Upper lobe of right lung (tissue), 1 donor: ENCODE data around the gene FAM83B. TPM values are rescaled to one million over a fixed set of nuclear protein-coding genes. Genes with fewer than 3 reads are reported as not detected.
"Not testable (repeated sequence)": the region's sequence is repeated elsewhere in the genome, so short reads cannot be mapped to it uniquely, and the experiment has no call there.

Source experiments
- ATAC-seq: fragments of 200-7000 bp; cut with Tn5 transposase; one replicate; pipeline ENCODE4 v1.9.1; 2020; ENCODE audit warnings: mild to moderate bottlenecking, moderate library complexity
- DNase-seq: peaks from one replicate; pipeline ENCODE4 v3.0.0-alpha.2; 2020
- H3K27ac ChIP-seq: fragments of 200-600 bp; one replicate; pipeline ENCODE4 v1.8.0; 2022
- H3K27me3 ChIP-seq: fragments of 200-600 bp; one replicate; pipeline ENCODE4 v1.8.0; 2022; ENCODE audit warnings: mild to moderate bottlenecking
- H3K36me3 ChIP-seq: fragments of 200-600 bp; one replicate; pipeline ENCODE4 v1.8.0; 2022
- H3K4me1 ChIP-seq: fragments of 200-600 bp; one replicate; pipeline ENCODE4 v1.8.0; 2022
- H3K4me3 ChIP-seq: fragments of 200-600 bp; one replicate; pipeline ENCODE4 v1.8.0; 2022; ENCODE audit warnings: mild to moderate bottlenecking
- H3K9me3 ChIP-seq: fragments of 200-600 bp; one replicate; pipeline ENCODE4 v1.8.0; 2022
- intact Hi-C: fragments of 100-400 bp; cut with DNase I; formaldehyde crosslinking; loops from one replicate; pipeline ENCODE4 v1.11.0; 2022
- total RNA-seq: library from RNA; stranded (reverse); fragmentation: NEBNext Ultra II Directional; extraction: Animal tissue kit (Norgen Biotek cat#: 25700); gene quantifications from one replicate; pipeline ENCODE4 v1.2.1, GENCODE V29; 2021
- TF ChIP-seq, protein P1 (sequence below): fragments of 200-600 bp; IDR thresholded peaks from one replicate; pipeline ENCODE4 v1.8.0; 2022; ENCODE audit warnings: antibody characterized with exemption
- donor health status: DM: no; HTN: yes; CAD: no; lungs with severe emphysema.

FAM83B gene
- total RNA-seq, 1 donor from 2014 or later, result 0.20 TPM

DNA sequence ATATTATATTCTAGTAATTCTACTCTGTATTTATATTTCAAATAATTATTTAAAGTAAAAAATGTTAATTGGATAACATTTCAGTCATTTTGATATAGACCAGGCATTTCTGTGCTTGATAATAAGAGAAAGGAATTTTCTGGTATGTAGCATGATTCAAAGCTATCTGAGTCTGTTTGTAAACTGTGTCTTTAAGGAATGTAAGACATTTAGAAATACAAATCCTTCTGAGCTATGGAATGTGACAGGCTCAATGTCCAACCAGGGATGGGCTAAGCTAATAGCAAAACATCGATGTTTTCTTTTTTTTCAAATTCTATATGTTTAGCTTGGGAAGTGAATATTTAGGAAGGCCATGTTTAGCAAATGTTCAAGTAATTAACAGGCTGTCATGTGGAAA lies 41.5 kb upstream of the FAM83B start:
- Histone ChIP-seq H3K4me1 (no peaks in the 10 kb centered on the region), H3K36me3 (no peaks in the 10 kb centered on the region), H3K9me3 (no peaks in the 10 kb centered on the region), H3K27ac (no peak overlapping the region), H3K27me3 (no peaks in the 10 kb centered on the region), H3K4me3 (no peak overlapping the region)
- TF ChIP-seq, protein P1, sequence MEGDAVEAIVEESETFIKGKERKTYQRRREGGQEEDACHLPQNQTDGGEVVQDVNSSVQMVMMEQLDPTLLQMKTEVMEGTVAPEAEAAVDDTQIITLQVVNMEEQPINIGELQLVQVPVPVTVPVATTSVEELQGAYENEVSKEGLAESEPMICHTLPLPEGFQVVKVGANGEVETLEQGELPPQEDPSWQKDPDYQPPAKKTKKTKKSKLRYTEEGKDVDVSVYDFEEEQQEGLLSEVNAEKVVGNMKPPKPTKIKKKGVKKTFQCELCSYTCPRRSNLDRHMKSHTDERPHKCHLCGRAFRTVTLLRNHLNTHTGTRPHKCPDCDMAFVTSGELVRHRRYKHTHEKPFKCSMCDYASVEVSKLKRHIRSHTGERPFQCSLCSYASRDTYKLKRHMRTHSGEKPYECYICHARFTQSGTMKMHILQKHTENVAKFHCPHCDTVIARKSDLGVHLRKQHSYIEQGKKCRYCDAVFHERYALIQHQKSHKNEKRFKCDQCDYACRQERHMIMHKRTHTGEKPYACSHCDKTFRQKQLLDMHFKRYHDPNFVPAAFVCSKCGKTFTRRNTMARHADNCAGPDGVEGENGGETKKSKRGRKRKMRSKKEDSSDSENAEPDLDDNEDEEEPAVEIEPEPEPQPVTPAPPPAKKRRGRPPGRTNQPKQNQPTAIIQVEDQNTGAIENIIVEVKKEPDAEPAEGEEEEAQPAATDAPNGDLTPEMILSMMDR, result no peak
- ATAC-seq (no peak), DNase-seq (no peak)
- intact Hi-C loops, result no loop called here

DNA sequence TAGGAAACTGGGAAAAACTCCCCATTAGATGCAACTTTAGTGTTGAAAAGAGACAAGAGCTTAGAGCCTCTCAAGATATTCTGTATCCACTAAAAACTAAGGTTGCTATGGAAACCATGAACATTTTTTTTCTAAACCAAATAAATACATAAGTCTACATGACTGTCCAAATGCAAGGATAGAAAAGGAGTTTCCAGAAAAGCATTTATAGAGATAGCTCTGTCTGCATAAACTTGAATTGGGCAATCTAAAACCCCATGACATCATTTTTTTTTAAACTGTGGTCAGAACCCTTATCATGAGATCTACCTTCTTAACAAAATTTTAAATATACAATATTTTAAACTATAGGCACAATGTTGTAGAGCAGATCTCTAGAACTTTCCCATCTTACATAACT lies 36.4 kb upstream of the FAM83B start:
- ATAC-seq (no peak), DNase-seq (no peak)
- no peaks in the 10 kb centered on the region for H3K9me3 ChIP-seq
- no peak overlapping the region for H3K4me3 ChIP-seq
- intact Hi-C loops, result no loop called here
- no peaks in the 10 kb centered on the region for H3K4me1 ChIP-seq
- TF ChIP-seq, protein P1, result no peak
- H3K27me3 ChIP-seq, result no peaks in the 10 kb centered on the region
- no peak overlapping the region for H3K27ac ChIP-seq
- no peaks in the 10 kb centered on the region for H3K36me3 ChIP-seq

DNA sequence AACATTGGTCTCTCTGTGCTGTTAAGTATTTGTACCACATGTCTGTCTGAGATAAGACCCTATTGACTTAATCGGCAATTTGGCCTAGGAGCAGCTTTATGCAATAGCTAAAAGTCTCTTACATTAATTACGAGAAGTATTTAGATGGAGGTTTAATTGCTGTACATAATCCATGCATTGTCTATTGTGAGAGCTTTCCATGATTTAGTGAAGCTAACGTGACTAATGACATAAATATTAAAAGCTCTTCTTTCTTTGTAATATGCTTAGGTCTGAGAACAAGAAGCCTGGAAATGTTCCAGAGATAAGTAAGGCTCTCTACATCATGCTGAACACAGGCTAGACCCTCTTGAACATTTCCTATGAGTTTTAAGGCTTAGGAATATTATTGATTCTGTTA lies 32.7 kb upstream of the FAM83B start:
- TF ChIP-seq, protein P1, result no peak
- intact Hi-C loops, result no loop called here
- H3K27me3 ChIP-seq, result no peaks in the 10 kb centered on the region
- H3K4me1 ChIP-seq, result no peaks in the 10 kb centered on the region
- no peaks in the 10 kb centered on the region for H3K9me3 ChIP-seq
- DNase-seq (no peak), ATAC-seq (no peak)
- no peak overlapping the region for H3K27ac ChIP-seq
- no peak overlapping the region for H3K4me3 ChIP-seq
- no peaks in the 10 kb centered on the region for H3K36me3 ChIP-seq

DNA sequence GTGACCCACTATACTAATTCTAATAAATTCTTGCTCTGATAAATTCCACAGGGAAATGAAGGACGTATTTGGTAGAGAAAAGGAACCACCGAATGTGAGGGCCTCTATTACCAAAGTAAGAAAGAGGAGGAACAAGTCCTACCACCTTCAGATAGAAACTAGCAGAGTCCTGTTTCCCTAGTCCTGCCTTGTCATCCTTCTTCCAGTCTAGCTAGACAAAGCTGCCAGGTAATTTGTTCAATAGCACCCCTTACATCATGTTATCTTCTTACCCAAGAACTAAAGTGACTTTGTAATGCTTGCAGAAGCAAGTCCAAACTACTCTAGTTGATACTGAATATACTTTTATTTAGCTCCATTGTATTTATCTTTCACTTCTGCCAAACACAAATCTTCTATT lies 29.3 kb upstream of the FAM83B start:
- ATAC-seq (no peak), DNase-seq (no peak)
- intact Hi-C loops, result no loop called here
- no peaks in the 10 kb centered on the region for H3K4me1 ChIP-seq
- H3K36me3 ChIP-seq, result no peaks in the 10 kb centered on the region
- no peak overlapping the region for H3K27ac ChIP-seq
- TF ChIP-seq, protein P1, result no peak
- H3K27me3 ChIP-seq, result no peaks in the 10 kb centered on the region
- no peaks in the 10 kb centered on the region for H3K9me3 ChIP-seq
- no peak overlapping the region for H3K4me3 ChIP-seq

DNA sequence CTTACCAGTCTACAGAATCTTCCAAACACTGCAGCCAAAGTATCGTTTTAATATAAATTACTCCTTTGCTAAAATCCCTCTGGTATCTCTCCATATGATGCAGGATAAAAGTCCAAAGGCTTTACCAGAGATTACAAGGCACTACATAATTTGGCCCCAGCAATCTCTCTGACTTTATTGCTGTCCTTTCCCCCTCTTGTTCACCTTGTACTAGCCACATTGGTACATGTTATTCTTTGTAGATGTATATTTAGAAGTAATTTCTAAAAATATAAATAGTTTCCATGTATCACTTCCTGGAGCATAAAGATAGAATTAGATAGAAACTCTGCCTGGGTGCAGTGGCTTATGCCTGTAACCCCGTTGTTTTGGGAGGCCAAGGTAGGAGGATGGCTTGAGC lies 28.7 kb upstream of the FAM83B start:
- DNase-seq, result no peak
- Histone ChIP-seq H3K27ac (no peak overlapping the region), H3K4me3 (no peak overlapping the region), H3K36me3 (no peaks in the 10 kb centered on the region), H3K4me1 (no peaks in the 10 kb centered on the region), H3K27me3 (no peaks in the 10 kb centered on the region), H3K9me3 (no peaks in the 10 kb centered on the region)
- intact Hi-C loops, result no loop called here
- ATAC-seq, result no peak
- TF ChIP-seq, protein P1, result no peak

DNA sequence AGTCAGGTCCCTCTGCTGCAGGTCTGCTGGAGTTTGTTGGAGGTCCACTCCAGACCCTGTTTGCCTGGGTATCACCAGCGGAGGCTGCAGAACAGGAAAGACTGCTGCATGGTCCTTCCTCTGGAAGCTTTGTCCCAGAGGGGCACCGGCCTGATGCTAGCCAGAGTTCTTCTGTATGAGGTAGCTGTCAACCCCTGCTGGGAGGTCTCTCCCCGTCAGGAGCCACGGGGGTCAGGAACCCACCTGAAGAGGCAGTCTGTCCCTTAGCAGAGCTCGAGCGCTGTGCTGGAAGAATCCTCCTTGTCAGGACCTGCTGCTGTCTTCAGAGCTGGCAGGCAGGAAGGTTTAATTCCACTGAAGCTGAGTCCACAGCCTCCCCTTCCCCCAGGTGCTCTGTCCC lies 22.3 kb upstream of the FAM83B start:
- H3K36me3 ChIP-seq, ATAC-seq, H3K4me3 ChIP-seq, H3K27ac ChIP-seq, H3K4me1 ChIP-seq, H3K27me3 ChIP-seq, H3K9me3 ChIP-seq, intact Hi-C loops, DNase-seq: not testable (repeated sequence)
